ENCODE measurements around the gene PPP2R3C.
"Not testable (repeated sequence)": the region's sequence is repeated elsewhere in the genome, so short reads cannot be mapped to it uniquely, and the experiment has no call there.

PPP2R3C gene

DNA sequence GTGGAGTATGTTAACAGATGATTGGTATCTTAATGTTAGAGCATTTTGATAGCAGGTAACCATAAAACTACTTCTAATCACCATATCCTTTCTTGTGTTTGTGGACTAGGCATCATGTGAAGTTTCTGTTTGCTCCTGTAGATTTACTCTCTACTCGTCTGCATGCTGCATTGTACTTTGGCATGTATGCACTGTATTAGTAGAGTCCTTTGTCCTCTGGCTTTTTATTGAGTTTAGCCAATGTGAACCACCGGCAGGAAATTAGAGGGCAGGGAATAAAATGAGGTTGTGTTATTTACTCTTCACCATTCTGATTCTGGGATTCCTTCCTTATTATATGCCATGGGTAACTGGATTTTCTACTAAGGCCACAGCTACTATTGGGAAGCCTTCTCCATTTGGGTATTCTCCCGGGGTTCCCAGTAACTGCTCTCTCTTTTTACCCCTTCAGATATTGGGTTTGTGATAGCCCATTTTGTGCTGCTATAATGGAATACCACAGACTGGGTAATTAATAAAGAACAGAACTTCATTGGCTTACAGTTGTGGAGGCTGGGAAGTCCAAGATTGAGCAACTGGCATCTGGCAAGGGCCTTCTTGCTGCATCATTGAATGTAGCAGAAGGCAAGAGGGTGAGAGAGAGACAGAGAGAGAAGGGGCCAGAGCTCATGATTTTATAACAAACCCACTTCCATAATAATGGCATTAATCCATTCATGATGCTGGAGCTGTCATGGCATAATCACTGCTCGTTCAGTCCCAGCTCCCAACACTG, 53.4 kb downstream of the PPP2R3C start:
- Histone ChIP-seq H3K4me3 (ENCODE audit: low read depth in 1 of 5, low read length in 5 of 5) (no peak overlapping the region), H3K4me1 (ENCODE audit: control insufficient read depth in 5 of 5, insufficient read depth in 5 of 5, low read length in 5 of 5) (no peaks in the 10 kb centered on the region), H3K27ac (ENCODE audit: low read depth, low read length) (no peak overlapping the region), H3K36me3 (ENCODE audit: control insufficient read depth in 5 of 5, insufficient read depth in 5 of 5, low read length in 5 of 5) (peaks cover 8 to 23% (median 17%) of the 10 kb centered on the region in 5 donors), H3K9me3 (ENCODE audit: control insufficient read depth in 5 of 5, low read length in 5 of 5) (no peaks in the 10 kb centered on the region), H3K27me3 (ENCODE audit: control insufficient read depth in 5 of 5, insufficient read depth in 4 of 5, low read length in 5 of 5) (no peaks in the 10 kb centered on the region), H3K9ac (ENCODE audit: low read length in 5 of 5) (no peak overlapping the region)

DNA sequence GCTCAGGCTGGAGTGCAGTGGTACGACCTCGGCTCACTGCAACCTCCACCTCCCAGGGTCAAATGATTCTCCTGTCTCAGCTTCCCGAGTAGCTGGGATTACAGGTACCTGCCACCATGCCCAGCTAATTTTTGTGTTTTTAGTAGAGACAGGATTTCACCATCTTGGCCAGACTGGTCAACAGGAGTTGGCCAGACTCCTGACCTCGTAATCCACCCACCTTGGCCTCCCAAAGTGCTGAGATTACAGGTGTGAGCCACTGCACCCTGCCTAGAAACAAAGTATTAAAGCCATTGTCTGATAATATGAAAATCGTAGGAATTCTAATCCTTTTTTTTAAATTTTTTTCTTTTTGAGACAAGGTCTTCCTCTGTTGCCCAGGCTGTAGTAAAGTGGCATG, 56.1 kb downstream of the PPP2R3C start:
- not testable (repeated sequence) for H3K9ac ChIP-seq (ENCODE audit: low read length in 5 of 5); H3K27me3 ChIP-seq (ENCODE audit: control insufficient read depth in 5 of 5, insufficient read depth in 4 of 5, low read length in 5 of 5); H3K27ac ChIP-seq (ENCODE audit: low read depth, low read length); H3K4me3 ChIP-seq (ENCODE audit: low read depth in 1 of 5, low read length in 5 of 5); H3K9me3 ChIP-seq (ENCODE audit: control insufficient read depth in 5 of 5, low read length in 5 of 5); H3K4me1 ChIP-seq (ENCODE audit: control insufficient read depth in 5 of 5, insufficient read depth in 5 of 5, low read length in 5 of 5)
- H3K36me3 ChIP-seq (ENCODE audit: control insufficient read depth in 5 of 5, insufficient read depth in 5 of 5, low read length in 5 of 5) = peaks cover 10 to 20% (median 13%) of the 10 kb centered on the region in 5 donors

DNA sequence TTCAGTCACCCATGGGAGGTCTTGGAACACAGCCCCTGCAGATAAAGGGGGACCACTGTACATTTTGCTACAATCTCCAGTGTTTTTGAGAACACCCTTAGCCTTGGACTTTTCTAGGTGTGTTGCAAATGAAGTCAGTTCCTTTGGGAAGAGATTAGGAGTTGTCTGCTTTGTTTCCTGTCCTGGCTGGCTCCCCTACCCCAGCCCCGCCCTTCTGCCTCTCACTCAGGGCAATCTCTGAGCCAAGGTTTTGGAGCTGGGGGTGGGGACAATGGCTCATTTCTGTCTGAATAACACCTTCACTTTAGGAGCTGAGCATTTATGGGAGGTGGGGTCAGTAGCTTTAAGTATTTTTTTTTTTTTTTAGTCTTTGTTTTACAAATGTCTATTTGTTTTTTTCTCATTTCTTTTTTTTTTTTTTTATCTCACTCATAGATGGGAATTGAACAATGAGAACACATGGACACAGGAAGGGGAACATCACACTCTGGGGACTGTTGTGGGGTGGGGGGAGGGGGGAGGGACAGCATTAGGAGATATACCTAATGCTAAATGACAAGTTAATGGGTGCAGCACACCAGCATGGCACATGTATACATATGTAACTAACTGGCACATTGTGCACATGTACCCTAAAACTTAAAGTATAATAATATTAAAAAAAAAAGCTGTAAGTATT, 60.5 kb downstream of the PPP2R3C start:
- Histone ChIP-seq H3K36me3 (ENCODE audit: control insufficient read depth in 5 of 5, insufficient read depth in 5 of 5, low read length in 5 of 5) (peaks cover 2 to 21% (median 15%) of the 10 kb centered on the region in 5 donors), H3K4me1 (ENCODE audit: control insufficient read depth in 5 of 5, insufficient read depth in 5 of 5, low read length in 5 of 5) (peaks cover 0 to 16% (median 3%) of the 10 kb centered on the region in 5 donors), H3K27ac (ENCODE audit: low read depth, low read length) (peak overlapping the region; percentile 46)
- not testable (repeated sequence) for H3K9me3 ChIP-seq (ENCODE audit: control insufficient read depth in 5 of 5, low read length in 5 of 5); H3K9ac ChIP-seq (ENCODE audit: low read length in 5 of 5); H3K27me3 ChIP-seq (ENCODE audit: control insufficient read depth in 5 of 5, insufficient read depth in 4 of 5, low read length in 5 of 5); H3K4me3 ChIP-seq (ENCODE audit: low read depth in 1 of 5, low read length in 5 of 5)

DNA sequence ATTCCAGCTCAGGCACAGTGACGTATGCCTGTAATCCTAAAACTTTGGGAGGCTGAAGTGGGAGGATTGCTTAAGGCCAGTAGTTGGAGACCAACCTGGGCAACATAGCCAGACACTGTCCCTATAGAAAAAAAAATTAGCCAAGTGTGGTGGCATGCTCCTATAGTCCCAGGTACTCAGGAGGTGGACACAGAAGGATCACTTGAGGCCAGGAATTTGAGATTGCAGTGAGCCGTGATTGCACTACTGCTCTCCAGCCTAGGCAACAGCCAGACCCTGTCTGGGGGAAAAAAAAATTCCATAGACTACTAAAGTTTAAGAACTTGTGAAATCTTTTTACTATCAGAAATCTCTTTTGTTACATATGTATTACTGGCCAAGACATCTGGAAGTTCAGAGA, 69.2 kb downstream of the PPP2R3C start:
- Histone ChIP-seq H3K27ac (ENCODE audit: low read depth, low read length) (no peak overlapping the region), H3K9me3 (ENCODE audit: control insufficient read depth in 5 of 5, low read length in 5 of 5) (no peaks in the 10 kb centered on the region), H3K36me3 (ENCODE audit: control insufficient read depth in 5 of 5, insufficient read depth in 5 of 5, low read length in 5 of 5) (peaks cover 3 to 21% (median 10%) of the 10 kb centered on the region in 5 donors), H3K27me3 (ENCODE audit: control insufficient read depth in 5 of 5, insufficient read depth in 4 of 5, low read length in 5 of 5) (no peaks in the 10 kb centered on the region), H3K9ac (ENCODE audit: low read length in 5 of 5) (no peak overlapping the region), H3K4me3 (ENCODE audit: low read depth in 1 of 5, low read length in 5 of 5) (no peak overlapping the region), H3K4me1 (ENCODE audit: control insufficient read depth in 5 of 5, insufficient read depth in 5 of 5, low read length in 5 of 5) (peaks cover 0 to 10% (median 5%) of the 10 kb centered on the region in 5 donors)

DNA sequence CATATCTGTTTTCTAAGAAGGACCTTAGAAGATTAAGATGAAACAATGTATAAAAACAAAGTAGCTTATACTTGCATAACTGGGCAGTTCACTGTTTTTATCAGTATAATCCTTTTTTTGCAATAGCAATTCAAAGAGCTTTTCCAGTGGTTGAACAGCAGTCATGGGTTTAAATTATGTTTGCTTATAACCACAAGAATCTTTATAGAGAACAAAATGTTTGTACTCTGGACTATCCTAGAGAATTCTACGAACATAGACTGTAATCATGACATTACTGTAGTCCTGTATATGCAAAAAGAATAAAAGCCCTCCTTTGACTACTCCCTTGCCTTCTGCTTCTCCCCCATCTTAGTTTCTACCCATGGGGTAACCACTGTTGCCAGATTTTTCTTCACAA, 70.0 kb downstream of the PPP2R3C start:
- Histone ChIP-seq H3K27ac (ENCODE audit: low read depth, low read length) (no peak overlapping the region), H3K4me1 (ENCODE audit: control insufficient read depth in 5 of 5, insufficient read depth in 5 of 5, low read length in 5 of 5) (peaks cover 0 to 16% (median 13%) of the 10 kb centered on the region in 5 donors), H3K36me3 (ENCODE audit: control insufficient read depth in 5 of 5, insufficient read depth in 5 of 5, low read length in 5 of 5) (peaks cover 3 to 21% (median 10%) of the 10 kb centered on the region in 5 donors), H3K9me3 (ENCODE audit: control insufficient read depth in 5 of 5, low read length in 5 of 5) (no peaks in the 10 kb centered on the region), H3K4me3 (ENCODE audit: low read depth in 1 of 5, low read length in 5 of 5) (no peak overlapping the region), H3K9ac (ENCODE audit: low read length in 5 of 5) (no peak overlapping the region), H3K27me3 (ENCODE audit: control insufficient read depth in 5 of 5, insufficient read depth in 4 of 5, low read length in 5 of 5) (no peaks in the 10 kb centered on the region)

DNA sequence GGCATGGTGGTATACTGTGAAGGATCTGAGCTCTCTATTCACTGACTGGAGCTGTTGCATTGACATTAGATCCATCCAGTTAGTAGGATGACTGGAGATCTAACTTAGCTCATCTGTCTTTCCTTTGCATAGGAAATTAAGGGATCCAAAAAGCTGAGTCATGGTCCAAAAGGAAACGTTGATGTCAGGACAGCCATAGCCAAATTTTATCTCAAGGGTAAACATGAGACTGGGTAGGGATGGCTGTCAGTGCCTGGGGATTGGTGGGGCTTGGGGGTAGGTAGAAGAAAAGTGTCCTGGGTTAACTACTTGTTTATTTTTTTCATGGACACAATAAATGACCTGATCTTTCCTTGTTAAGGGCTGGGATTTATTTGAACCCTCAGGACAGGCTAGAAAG, 71.1 kb downstream of the PPP2R3C start:
- peaks cover 3 to 17% (median 10%) of the 10 kb centered on the region in 5 donors for H3K36me3 ChIP-seq (ENCODE audit: control insufficient read depth in 5 of 5, insufficient read depth in 5 of 5, low read length in 5 of 5)

DNA sequence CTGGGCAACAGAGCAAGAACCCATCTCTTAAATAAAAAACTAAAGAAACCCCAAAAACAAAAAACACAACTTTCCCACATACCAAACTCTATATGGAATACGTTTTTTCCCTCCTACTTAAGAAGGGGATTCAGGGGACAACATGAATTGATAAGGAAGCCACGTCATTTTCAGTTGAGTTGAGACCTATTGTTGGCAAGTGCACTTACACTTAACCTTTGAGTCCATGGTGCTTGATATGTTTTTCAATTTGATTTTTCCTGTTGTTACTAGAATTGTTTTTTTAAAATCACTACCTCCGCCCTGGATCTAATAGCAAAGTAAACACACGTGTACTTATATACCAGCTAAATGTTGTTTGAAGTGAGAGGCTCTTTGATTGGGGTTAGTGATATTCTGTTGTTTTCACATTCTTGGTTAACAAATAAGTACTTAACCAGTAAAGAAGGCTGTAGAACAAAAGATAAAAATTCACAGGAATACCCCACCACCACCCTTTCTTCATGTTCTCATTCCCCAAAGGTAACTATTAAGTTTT, 73.7 kb downstream of the PPP2R3C start:
- Histone ChIP-seq H3K4me3 (ENCODE audit: low read depth in 1 of 5, low read length in 5 of 5) (peak overlapping the region in 1 of 5 donors; percentile 11), H3K36me3 (ENCODE audit: control insufficient read depth in 5 of 5, insufficient read depth in 5 of 5, low read length in 5 of 5) (peaks cover 0 to 6% (median 2%) of the 10 kb centered on the region in 5 donors), H3K4me1 (ENCODE audit: control insufficient read depth in 5 of 5, insufficient read depth in 5 of 5, low read length in 5 of 5) (peaks cover 0 to 29% (median 20%) of the 10 kb centered on the region in 5 donors), H3K27ac (ENCODE audit: low read depth, low read length) (no peak overlapping the region), H3K9me3 (ENCODE audit: control insufficient read depth in 5 of 5, low read length in 5 of 5) (no peaks in the 10 kb centered on the region), H3K9ac (ENCODE audit: low read length in 5 of 5) (no peak overlapping the region), H3K27me3 (ENCODE audit: control insufficient read depth in 5 of 5, insufficient read depth in 4 of 5, low read length in 5 of 5) (no peaks in the 10 kb centered on the region)

More for the DNA sequence above, 71.1 kb downstream of the PPP2R3C start:
- H3K9ac ChIP-seq (ENCODE audit: low read length in 5 of 5) = no peak overlapping the region
- H3K27ac ChIP-seq (ENCODE audit: low read depth, low read length) = no peak overlapping the region
- H3K4me3 ChIP-seq (ENCODE audit: low read depth in 1 of 5, low read length in 5 of 5) = no peak overlapping the region
- H3K4me1 ChIP-seq (ENCODE audit: control insufficient read depth in 5 of 5, insufficient read depth in 5 of 5, low read length in 5 of 5) = peaks cover 0 to 22% (median 15%) of the 10 kb centered on the region in 5 donors
- H3K9me3 ChIP-seq (ENCODE audit: control insufficient read depth in 5 of 5, low read length in 5 of 5) = no peaks in the 10 kb centered on the region
- no peaks in the 10 kb centered on the region for H3K27me3 ChIP-seq (ENCODE audit: control insufficient read depth in 5 of 5, insufficient read depth in 4 of 5, low read length in 5 of 5)

DNA sequence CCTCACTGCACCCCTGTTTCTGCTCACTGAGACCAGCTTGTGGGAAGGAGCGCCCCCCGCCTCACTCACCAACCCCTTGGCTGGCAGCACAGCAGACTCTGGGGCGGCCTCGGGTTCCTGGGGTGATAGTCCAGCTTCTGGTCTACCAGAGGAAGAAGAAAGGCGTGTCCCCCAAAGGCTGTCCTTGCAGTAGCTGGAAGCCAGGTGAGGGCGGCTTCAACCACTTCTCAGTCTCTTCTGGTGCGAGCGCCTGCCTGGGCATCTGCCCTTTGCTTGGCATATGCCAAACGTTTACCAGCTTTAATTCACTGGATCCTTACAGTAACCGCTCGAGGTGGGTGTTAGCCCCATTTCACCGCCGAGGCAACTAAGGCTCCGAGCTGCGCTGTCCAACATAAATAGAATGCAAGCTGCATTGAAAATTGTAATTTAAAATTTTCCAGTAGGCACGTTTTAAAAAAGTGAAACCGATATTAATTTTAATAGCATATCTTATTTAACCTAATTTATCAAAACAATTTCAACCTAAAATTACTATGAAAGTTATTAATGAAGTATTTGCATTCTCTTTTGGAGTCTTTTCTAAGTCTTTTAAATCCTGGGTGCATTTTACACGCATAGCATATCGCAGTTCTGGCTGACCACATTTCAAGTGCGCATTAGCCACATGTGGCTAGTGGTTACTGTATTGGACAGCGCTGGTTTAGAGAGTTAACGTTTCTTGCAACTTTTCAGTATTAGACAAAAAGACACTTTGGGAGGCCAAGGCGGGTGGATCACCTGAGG, 74.8 kb downstream of the PPP2R3C start:
- H3K4me1 ChIP-seq (ENCODE audit: control insufficient read depth in 5 of 5, insufficient read depth in 5 of 5, low read length in 5 of 5) = peaks cover 0 to 29% (median 20%) of the 10 kb centered on the region in 5 donors
- peak overlapping the region; percentile 96 for H3K27ac ChIP-seq (ENCODE audit: low read depth, low read length)
- H3K4me3 ChIP-seq (ENCODE audit: low read depth in 1 of 5, low read length in 5 of 5) = peak overlapping the region; percentile 86 to 92 (median 89)
- H3K27me3 ChIP-seq (ENCODE audit: control insufficient read depth in 5 of 5, insufficient read depth in 4 of 5, low read length in 5 of 5) = no peaks in the 10 kb centered on the region
- peaks cover 0 to 3% (median 0%) of the 10 kb centered on the region in 5 donors for H3K36me3 ChIP-seq (ENCODE audit: control insufficient read depth in 5 of 5, insufficient read depth in 5 of 5, low read length in 5 of 5)
- H3K9me3 ChIP-seq (ENCODE audit: control insufficient read depth in 5 of 5, low read length in 5 of 5) = no peaks in the 10 kb centered on the region
- peak overlapping the region; percentile 38 to 96 (median 95) for H3K9ac ChIP-seq (ENCODE audit: low read length in 5 of 5)

DNA sequence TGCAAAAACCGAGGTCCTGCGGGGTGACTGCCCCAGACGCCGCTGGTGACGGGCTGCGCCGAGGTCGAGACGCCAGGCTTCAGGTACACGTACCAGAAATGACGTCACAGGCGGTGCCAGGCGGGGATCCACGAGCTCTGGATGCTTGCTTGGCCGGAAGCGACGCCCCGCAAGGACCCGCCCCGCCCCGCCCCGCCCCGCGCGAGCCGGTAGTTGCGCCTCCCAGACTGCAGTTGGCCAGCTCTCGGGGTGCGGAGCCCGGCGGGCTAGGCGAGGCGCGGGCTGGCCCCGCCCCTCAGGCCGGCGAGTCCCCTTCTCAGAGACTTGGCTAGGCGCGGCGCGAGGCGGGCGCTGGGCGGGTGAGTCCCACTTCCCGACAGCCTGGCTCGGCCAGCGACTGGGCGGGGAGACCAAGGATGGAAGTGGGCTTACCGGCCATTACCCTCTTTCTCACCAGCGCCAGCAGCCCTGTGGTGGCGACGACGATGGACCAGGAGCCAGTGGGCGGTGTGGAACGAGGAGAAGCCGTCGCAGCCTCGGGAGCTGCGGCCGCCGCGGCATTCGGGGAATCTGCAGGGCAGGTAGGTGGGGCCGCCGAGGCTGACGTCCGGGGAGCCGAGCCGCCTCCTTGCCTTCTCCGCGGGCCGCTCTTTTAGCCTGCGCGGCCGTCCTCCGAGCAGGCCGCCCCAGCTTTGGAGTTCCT, 75.6 kb downstream of the PPP2R3C start, which contains the start of gene FAM177A1:
Gene FAM177A1 (plus strand): TSS at position 225 of the 703 bp plus-strand sequence. CDS start 192 bp downstream, at position 417.
- Histone ChIP-seq H3K9me3 (ENCODE audit: control insufficient read depth in 5 of 5, low read length in 5 of 5) (no peaks in the 10 kb centered on the region), H3K27ac (ENCODE audit: low read depth, low read length) (peak within 1 kb of the TSS; percentile 96), H3K9ac (ENCODE audit: low read length in 5 of 5) (peak within 1 kb of the TSS; percentile 38 to 97 (median 95)), H3K36me3 (ENCODE audit: control insufficient read depth in 5 of 5, insufficient read depth in 5 of 5, low read length in 5 of 5) (peaks cover 0 to 3% (median 0%) of the 10 kb centered on the region in 5 donors), H3K27me3 (ENCODE audit: control insufficient read depth in 5 of 5, insufficient read depth in 4 of 5, low read length in 5 of 5) (no peaks in the 10 kb centered on the region), H3K4me3 (ENCODE audit: low read depth in 1 of 5, low read length in 5 of 5) (peak within 1 kb of the TSS; percentile 86 to 92 (median 89)), H3K4me1 (ENCODE audit: control insufficient read depth in 5 of 5, insufficient read depth in 5 of 5, low read length in 5 of 5) (peaks cover 0 to 29% (median 20%) of the 10 kb centered on the region in 5 donors)

All from subcutaneous abdominal adipose tissue (tissue), 5 donors.